HepG2 (cell line): ENCODE data around the gene CTXN1. TPM values are rescaled to one million over a fixed set of nuclear protein-coding genes. Genes with fewer than 3 reads are reported as not detected.

ENCODE experiments used
- CAMTA2 ChIP-seq: sonication (generic); formaldehyde crosslinking; IDR thresholded peaks from 2 replicates; pipeline ENCODE4 v1.4.0; 2020; ENCODE audit warnings: mild to moderate bottlenecking, missing genetic modification reagents, borderline replicate concordance
- DMAP1 ChIP-seq: IDR thresholded peaks from 2 replicates; pipeline ENCODE4 v1.6.1; 2016
- FOSL1 ChIP-seq: sonication (generic); formaldehyde crosslinking; IDR thresholded peaks from 2 replicates; pipeline ENCODE4 v1.9.0; 2021; ENCODE audit warnings: missing genetic modification reagents, borderline replicate concordance
- GATAD1 ChIP-seq: IDR thresholded peaks from 2 replicates; pipeline ENCODE4 v1.6.1; 2016; ENCODE audit warnings: missing genetic modification reagents, missing compliant biosample characterization
- ISX ChIP-seq: sonication (generic); formaldehyde crosslinking; conservative IDR thresholded peaks from 2 replicates; pipeline ENCODE4 v1.5.0; 2020; ENCODE audit warnings: missing genetic modification reagents
- JUN ChIP-seq: sonication (generic); formaldehyde crosslinking; IDR thresholded peaks from 2 replicates; pipeline ENCODE4 v1.4.0; 2020; ENCODE audit warnings: mild to moderate bottlenecking, missing genetic modification reagents
- KLF13 ChIP-seq: sonication (generic); formaldehyde crosslinking; IDR thresholded peaks from 2 replicates; pipeline ENCODE4 v1.4.0; 2020; ENCODE audit warnings: mild to moderate bottlenecking, missing genetic modification reagents
- NR3C1 ChIP-seq: sonication (generic); formaldehyde crosslinking; IDR thresholded peaks from 2 replicates; pipeline ENCODE4 v1.4.0; 2020; ENCODE audit warnings: missing genetic modification reagents
- PAF1 ChIP-seq: IDR thresholded peaks from 2 replicates; pipeline ENCODE4 v1.6.1; 2016; ENCODE audit warnings: missing genetic modification reagents, missing compliant biosample characterization
- RFX5 ChIP-seq: IDR thresholded peaks from 2 replicates; pipeline ENCODE4 v1.6.1; 2011; ENCODE audit warnings: low read depth, low read length, improper control_type of control experiment
- ZC3H13 ChIP-seq: sonication (generic); formaldehyde crosslinking; IDR thresholded peaks from 2 replicates; pipeline ENCODE4 v1.8.1; 2023; ENCODE audit warnings: mild to moderate bottlenecking, missing genetic modification reagents, moderate library complexity
- ZFX ChIP-seq: sonication (generic); formaldehyde crosslinking; IDR thresholded peaks from 2 replicates; pipeline ENCODE4 v1.4.0; 2020; ENCODE audit warnings: mild to moderate bottlenecking, low read depth, missing genetic modification reagents, moderate library complexity
- ZNF10 ChIP-seq: sonication (generic); formaldehyde crosslinking; IDR thresholded peaks from 2 replicates; pipeline ENCODE4 v1.4.0; 2020; ENCODE audit warnings: mild to moderate bottlenecking, low read depth, missing genetic modification reagents, borderline replicate concordance
- ZNF143 ChIP-seq: sonication (generic); formaldehyde crosslinking; IDR thresholded peaks from 2 replicates; pipeline ENCODE4 v1.4.0; 2020; ENCODE audit warnings: missing genetic modification reagents
- ZNF460 ChIP-seq: sonication (generic); formaldehyde crosslinking; IDR thresholded peaks from 2 replicates; pipeline ENCODE4 v1.5.1; 2020; ENCODE audit warnings: missing genetic modification reagents, mild to moderate bottlenecking, borderline replicate concordance
- ZNF775 ChIP-seq: sonication (generic); formaldehyde crosslinking; IDR thresholded peaks from 2 replicates; pipeline ENCODE4 v1.4.0; 2020; ENCODE audit warnings: missing genetic modification reagents, mild to moderate bottlenecking, moderate library complexity, borderline replicate concordance
- ZNF883 ChIP-seq: sonication (generic); formaldehyde crosslinking; IDR thresholded peaks from 2 replicates; pipeline ENCODE4 v1.5.1; 2020; ENCODE audit warnings: mild to moderate bottlenecking, missing genetic modification reagents; ENCODE audit errors: not compliant biosample characterization
- ZSCAN30 ChIP-seq: sonication (generic); formaldehyde crosslinking; IDR thresholded peaks from 2 replicates; pipeline ENCODE4 v1.5.0; 2020; ENCODE audit warnings: mild to moderate bottlenecking, missing genetic modification reagents
- polyA plus RNA-seq, 8 experiments: library from polyadenylated mRNA; depleted of rRNA in 3 of 8; stranded (reverse) in 7 of 8; unstranded in 1 of 8; fragments of >200 nt; fragmentation: Illumina TruSeq in 4 of 8; extraction: Trizol in 4 of 8; gene quantifications; 2 replicates each; pipeline versions ENCODE4 v1.2.1 to v1.2.3, GENCODE V29; 2011 to 2016; ENCODE audit warnings: low read depth in 4 of 8, missing spikeins in 1 of 8, mixed read lengths in 1 of 8; ENCODE audit not compliant: insufficient read depth in 1 of 8
- total RNA-seq, 5 experiments: library from RNA; depleted of rRNA; stranded (reverse); fragments of >200 nt; fragmentation: Illumina TruSeq; extraction: Trizol; gene quantifications; 2 replicates each; pipeline ENCODE4 v1.2.3, GENCODE V29; 2016; ENCODE audit warnings: low read depth in 1 of 5
- TF ChIP-seq, protein P1 (sequence below): sonication (generic); formaldehyde crosslinking; IDR thresholded peaks from 2 replicates; pipeline ENCODE4 v1.5.1; 2020; ENCODE audit warnings: mild to moderate bottlenecking, missing genetic modification reagents, borderline replicate concordance
- TF ChIP-seq, protein P2 (sequence below): sonication (generic); formaldehyde crosslinking; IDR thresholded peaks from 2 replicates; pipeline ENCODE4 v1.4.0; 2020; ENCODE audit warnings: missing genetic modification reagents
- TF ChIP-seq, protein P3 (sequence below): sonication (generic); formaldehyde crosslinking; IDR thresholded peaks from 2 replicates; pipeline ENCODE4 v1.4.0; 2020; ENCODE audit warnings: missing genetic modification reagents, low read depth, mild to moderate bottlenecking, borderline replicate concordance
- TF ChIP-seq, protein P4 (sequence below): sonication (generic); formaldehyde crosslinking; IDR thresholded peaks from 2 replicates; pipeline ENCODE4 v1.4.0; 2020; ENCODE audit warnings: mild to moderate bottlenecking, low read depth, missing genetic modification reagents

CTXN1 gene
- total and polyA plus RNA-seq, 2 of the 13 experiments (the other 11 are each of a cell fraction or from before 2014, with no cell fraction given) = 0.11 TPM; not detected in 1

DNA sequence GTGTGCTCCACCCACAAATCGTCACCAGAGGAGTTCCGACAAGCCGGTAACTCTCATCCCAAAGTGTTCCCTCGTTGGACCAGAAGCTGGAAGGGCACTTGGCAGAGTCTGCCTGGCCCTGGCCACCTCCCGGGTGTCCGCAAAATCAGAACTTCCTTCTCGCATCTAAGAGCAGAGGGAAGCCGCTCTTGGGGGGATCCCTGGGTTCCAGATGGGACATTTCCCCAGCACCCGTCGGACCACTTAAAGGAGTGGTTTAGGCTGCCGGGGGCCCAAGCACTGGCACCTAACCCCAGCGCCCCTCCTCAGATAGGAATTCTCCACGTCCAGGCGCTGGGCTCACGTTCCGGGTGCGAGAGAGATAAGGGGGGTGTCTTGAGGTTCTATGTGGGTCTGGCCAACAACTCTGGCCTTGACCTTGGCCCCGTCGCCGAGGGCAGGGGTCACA is 23.1 kb downstream of the CTXN1 start (continued):
- TF ChIP-seq, protein P1, sequence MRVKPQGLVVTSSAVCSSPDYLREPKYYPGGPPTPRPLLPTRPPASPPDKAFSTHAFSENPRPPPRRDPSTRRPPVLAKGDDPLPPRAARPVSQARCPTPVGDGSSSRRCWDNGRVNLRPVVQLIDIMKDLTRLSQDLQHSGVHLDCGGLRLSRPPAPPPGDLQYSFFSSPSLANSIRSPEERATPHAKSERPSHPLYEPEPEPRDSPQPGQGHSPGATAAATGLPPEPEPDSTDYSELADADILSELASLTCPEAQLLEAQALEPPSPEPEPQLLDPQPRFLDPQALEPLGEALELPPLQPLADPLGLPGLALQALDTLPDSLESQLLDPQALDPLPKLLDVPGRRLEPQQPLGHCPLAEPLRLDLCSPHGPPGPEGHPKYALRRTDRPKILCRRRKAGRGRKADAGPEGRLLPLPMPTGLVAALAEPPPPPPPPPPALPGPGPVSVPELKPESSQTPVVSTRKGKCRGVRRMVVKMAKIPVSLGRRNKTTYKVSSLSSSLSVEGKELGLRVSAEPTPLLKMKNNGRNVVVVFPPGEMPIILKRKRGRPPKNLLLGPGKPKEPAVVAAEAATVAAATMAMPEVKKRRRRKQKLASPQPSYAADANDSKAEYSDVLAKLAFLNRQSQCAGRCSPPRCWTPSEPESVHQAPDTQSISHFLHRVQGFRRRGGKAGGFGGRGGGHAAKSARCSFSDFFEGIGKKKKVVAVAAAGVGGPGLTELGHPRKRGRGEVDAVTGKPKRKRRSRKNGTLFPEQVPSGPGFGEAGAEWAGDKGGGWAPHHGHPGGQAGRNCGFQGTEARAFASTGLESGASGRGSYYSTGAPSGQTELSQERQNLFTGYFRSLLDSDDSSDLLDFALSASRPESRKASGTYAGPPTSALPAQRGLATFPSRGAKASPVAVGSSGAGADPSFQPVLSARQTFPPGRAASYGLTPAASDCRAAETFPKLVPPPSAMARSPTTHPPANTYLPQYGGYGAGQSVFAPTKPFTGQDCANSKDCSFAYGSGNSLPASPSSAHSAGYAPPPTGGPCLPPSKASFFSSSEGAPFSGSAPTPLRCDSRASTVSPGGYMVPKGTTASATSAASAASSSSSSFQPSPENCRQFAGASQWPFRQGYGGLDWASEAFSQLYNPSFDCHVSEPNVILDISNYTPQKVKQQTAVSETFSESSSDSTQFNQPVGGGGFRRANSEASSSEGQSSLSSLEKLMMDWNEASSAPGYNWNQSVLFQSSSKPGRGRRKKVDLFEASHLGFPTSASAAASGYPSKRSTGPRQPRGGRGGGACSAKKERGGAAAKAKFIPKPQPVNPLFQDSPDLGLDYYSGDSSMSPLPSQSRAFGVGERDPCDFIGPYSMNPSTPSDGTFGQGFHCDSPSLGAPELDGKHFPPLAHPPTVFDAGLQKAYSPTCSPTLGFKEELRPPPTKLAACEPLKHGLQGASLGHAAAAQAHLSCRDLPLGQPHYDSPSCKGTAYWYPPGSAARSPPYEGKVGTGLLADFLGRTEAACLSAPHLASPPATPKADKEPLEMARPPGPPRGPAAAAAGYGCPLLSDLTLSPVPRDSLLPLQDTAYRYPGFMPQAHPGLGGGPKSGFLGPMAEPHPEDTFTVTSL (CRISPR knock-in tag) = no peak
- TF ChIP-seq ZNF775 (no peak), ZNF460 (CRISPR knock-in tag) (no peak), NR3C1 (CRISPR knock-in tag) (no peak), DMAP1 (CRISPR knock-in tag) (no peak), PAF1 (no peak), ZNF143 (no peak), ISX (CRISPR knock-in tag) (no peak), RFX5 (no peak), GATAD1 (CRISPR knock-in tag) (no peak), ZFX (CRISPR knock-in tag) (no peak), ZSCAN30 (CRISPR knock-in tag) (0 out of 2 replicates have a peak, but pooled peaks have one; percentile 49), JUN (CRISPR knock-in tag) (no peak), ZNF883 (CRISPR knock-in tag) (no peak), FOSL1 (CRISPR knock-in tag) (no peak), ZC3H13 (no peak), KLF13 (CRISPR knock-in tag) (no peak), ZNF10 (CRISPR knock-in tag) (no peak), CAMTA2 (no peak)
- TF ChIP-seq, protein P2, sequence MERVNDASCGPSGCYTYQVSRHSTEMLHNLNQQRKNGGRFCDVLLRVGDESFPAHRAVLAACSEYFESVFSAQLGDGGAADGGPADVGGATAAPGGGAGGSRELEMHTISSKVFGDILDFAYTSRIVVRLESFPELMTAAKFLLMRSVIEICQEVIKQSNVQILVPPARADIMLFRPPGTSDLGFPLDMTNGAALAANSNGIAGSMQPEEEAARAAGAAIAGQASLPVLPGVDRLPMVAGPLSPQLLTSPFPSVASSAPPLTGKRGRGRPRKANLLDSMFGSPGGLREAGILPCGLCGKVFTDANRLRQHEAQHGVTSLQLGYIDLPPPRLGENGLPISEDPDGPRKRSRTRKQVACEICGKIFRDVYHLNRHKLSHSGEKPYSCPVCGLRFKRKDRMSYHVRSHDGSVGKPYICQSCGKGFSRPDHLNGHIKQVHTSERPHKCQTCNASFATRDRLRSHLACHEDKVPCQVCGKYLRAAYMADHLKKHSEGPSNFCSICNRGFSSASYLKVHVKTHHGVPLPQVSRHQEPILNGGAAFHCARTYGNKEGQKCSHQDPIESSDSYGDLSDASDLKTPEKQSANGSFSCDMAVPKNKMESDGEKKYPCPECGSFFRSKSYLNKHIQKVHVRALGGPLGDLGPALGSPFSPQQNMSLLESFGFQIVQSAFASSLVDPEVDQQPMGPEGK = peak; percentile 35; the same call in 1 of the 2 replicates
- TF ChIP-seq, protein P3, sequence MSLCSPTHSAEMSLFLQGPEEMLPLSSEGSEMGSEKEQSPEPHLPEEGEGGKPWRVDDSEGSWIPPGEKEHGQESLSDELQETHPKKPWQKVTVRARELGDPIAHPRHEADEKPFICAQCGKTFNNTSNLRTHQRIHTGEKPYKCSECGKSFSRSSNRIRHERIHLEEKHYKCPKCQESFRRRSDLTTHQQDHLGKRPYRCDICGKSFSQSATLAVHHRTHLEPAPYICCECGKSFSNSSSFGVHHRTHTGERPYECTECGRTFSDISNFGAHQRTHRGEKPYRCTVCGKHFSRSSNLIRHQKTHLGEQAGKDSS = no peak
- TF ChIP-seq, protein P4, sequence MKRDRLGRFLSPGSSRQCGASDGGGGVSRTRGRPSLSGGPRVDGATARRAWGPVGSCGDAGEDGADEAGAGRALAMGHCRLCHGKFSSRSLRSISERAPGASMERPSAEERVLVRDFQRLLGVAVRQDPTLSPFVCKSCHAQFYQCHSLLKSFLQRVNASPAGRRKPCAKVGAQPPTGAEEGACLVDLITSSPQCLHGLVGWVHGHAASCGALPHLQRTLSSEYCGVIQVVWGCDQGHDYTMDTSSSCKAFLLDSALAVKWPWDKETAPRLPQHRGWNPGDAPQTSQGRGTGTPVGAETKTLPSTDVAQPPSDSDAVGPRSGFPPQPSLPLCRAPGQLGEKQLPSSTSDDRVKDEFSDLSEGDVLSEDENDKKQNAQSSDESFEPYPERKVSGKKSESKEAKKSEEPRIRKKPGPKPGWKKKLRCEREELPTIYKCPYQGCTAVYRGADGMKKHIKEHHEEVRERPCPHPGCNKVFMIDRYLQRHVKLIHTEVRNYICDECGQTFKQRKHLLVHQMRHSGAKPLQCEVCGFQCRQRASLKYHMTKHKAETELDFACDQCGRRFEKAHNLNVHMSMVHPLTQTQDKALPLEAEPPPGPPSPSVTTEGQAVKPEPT (CRISPR knock-in tag) = no peak
